IPS-15b (cell line): ENCODE data around the gene SASH1.
"Not testable (repeated sequence)": the region's sequence is repeated elsewhere in the genome, so short reads cannot be mapped to it uniquely, and the experiment has no call there.

ENCODE experiments used
- H3K27me3 ChIP-seq: one replicate; pipeline ENCODE4 v1.6.1; 2013; ENCODE audit warnings: low read length; ENCODE audit not compliant: control insufficient read depth, insufficient read depth
- H3K36me3 ChIP-seq: one replicate; pipeline ENCODE4 v1.6.1; 2013; ENCODE audit warnings: low read length; ENCODE audit not compliant: control insufficient read depth, insufficient read depth
- H3K4me1 ChIP-seq: one replicate; pipeline ENCODE4 v1.6.1; 2013; ENCODE audit warnings: mild to moderate bottlenecking, low read length; ENCODE audit not compliant: control insufficient read depth, insufficient read depth
- H3K4me3 ChIP-seq: one replicate; pipeline ENCODE4 v1.5.1; 2013; ENCODE audit warnings: low read depth, low read length
- H3K9ac ChIP-seq: one replicate; pipeline ENCODE4 v1.6.1; 2013; ENCODE audit warnings: low read depth, mild to moderate bottlenecking, low read length
- H3K9me3 ChIP-seq: one replicate; pipeline ENCODE4 v1.6.1; 2013; ENCODE audit warnings: mild to moderate bottlenecking, low read length; ENCODE audit not compliant: control insufficient read depth, insufficient read depth

The SASH1 gene

DNA sequence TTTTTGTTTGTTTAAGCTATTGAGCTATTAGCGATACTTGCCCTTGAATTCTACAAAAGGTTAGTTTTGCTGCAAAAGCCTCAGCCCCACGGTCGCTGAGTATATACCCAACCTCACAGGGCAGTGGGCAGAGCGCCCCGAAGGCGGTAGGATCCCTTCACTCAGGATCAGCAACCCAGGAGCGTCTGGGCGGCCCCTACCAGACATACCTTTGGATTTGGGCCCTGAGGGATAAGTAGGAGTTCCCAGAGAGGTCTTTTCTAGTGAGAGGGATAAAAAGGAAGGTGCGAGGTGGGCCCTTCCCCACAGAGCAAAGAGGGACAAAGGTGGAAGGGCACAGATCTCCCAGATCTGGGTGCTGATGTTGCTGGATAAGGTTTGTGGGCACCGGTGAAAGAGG is 6.1 kb downstream of the SASH1 start:
- H3K9me3 ChIP-seq = no peaks in the 10 kb centered on the region

DNA sequence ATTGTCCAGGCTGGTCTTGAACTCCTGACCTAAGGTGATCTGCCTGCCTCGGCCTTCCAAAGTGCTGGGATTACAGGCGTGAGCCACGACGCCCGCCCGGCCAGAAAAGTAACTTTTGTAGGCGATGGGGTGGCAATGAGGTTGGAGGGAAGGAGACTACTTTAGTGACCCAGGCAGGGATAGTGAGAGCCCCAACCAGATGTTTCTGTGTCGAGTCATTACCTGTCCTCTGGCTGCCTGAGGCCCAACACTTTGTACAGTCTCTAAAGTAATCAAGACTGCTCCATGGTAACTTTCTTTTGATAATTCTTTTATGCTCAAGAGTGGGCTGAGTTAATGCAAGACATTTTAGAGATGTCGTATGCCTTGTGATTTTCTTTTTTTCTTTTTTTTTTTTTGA is 6.8 kb downstream of the SASH1 start:
- Histone ChIP-seq H3K36me3 (no peaks in the 10 kb centered on the region), H3K4me1 (peaks cover 36% of the 10 kb centered on the region), H3K9ac (no peak overlapping the region), H3K27me3 (no peaks in the 10 kb centered on the region), H3K9me3 (no peaks in the 10 kb centered on the region), H3K4me3 (no peak overlapping the region)

More for the DNA sequence above, 6.1 kb downstream of the SASH1 start:
- H3K27me3 ChIP-seq = no peaks in the 10 kb centered on the region
- no peaks in the 10 kb centered on the region for H3K36me3 ChIP-seq
- H3K4me3 ChIP-seq = peak overlapping the region; percentile 8
- no peak overlapping the region for H3K9ac ChIP-seq
- peaks cover 42% of the 10 kb centered on the region for H3K4me1 ChIP-seq

GRCh38 chr6:148351309-148351708 is 8.7 kb downstream of the SASH1 start:
- Histone ChIP-seq H3K9me3 (no peaks in the 10 kb centered on the region), H3K4me3 (no peak overlapping the region), H3K9ac (no peak overlapping the region), H3K27me3 (no peaks in the 10 kb centered on the region), H3K36me3 (no peaks in the 10 kb centered on the region), H3K4me1 (peaks cover 26% of the 10 kb centered on the region)

DNA sequence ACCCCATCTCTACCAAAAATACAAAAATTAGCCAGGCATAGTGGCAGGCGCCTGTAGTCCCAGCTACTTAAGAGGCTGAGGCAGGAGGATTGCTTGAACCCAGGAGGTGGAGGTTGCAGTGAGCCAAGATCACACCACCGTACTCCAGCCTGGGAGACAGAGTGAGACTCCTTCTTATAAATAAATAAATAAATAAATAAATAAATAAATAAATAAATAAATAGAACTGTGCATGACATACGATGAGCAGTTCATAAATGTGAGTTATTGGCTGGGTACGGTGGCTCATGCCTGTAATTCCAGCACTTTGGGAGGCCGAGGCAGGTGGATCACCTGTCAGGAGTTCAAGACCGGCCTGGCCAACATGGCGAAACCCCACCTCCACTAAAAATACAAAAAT is 9.8 kb downstream of the SASH1 start:
- peaks cover 20% of the 10 kb centered on the region for H3K4me1 ChIP-seq
- not testable (repeated sequence) for H3K36me3 ChIP-seq

GRCh38 chr6:148358196-148358785 is 15.7 kb downstream of the SASH1 start:
- no peak overlapping the region for H3K4me3 ChIP-seq

More for the DNA sequence above, 9.8 kb downstream of the SASH1 start:
- H3K27me3 ChIP-seq, H3K9ac ChIP-seq, H3K4me3 ChIP-seq, H3K9me3 ChIP-seq: not testable (repeated sequence)

GRCh38 chr6:148359228-148359627 is 16.6 kb downstream of the SASH1 start:
- no peak overlapping the region for H3K9ac ChIP-seq
- no peaks in the 10 kb centered on the region for H3K36me3 ChIP-seq
- H3K4me1 ChIP-seq = peaks cover 2% of the 10 kb centered on the region
- H3K4me3 ChIP-seq = no peak overlapping the region
- no peaks in the 10 kb centered on the region for H3K27me3 ChIP-seq
- no peaks in the 10 kb centered on the region for H3K9me3 ChIP-seq

More at GRCh38 chr6:148358196-148358785, 15.7 kb downstream of the SASH1 start:
- H3K36me3 ChIP-seq = no peaks in the 10 kb centered on the region
- no peaks in the 10 kb centered on the region for H3K27me3 ChIP-seq
- H3K4me1 ChIP-seq = peaks cover 2% of the 10 kb centered on the region
- no peak overlapping the region for H3K9ac ChIP-seq
- no peaks in the 10 kb centered on the region for H3K9me3 ChIP-seq

- H3K36me3 ChIP-seq = no peaks in the 10 kb centered on the region
- no peaks in the 10 kb centered on the region for H3K9me3 ChIP-seq
Measured at GRCh38 chr6:148364056-148364824, 21.6 kb downstream of the SASH1 start.

DNA sequence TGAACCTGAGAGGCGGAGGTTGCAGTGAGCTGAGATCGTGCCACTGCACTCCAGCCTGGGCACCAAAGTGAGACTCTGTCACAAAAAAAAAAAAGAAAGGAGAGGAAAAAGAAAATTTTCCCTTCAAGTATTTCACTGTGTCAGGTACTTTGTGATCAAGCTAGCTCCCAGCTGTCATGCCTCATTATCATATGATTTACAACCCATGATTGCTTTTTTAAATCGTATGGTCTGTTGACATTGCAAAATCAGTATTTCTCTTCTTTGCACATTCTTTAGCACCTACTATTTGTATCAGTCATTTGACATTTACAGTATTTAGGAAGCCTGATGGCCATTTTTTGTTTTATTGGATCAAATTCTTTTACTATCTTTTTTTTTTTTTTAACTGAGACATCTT is 22.4 kb downstream of the SASH1 start:
- H3K9ac ChIP-seq = no peak overlapping the region
- H3K9me3 ChIP-seq = no peaks in the 10 kb centered on the region
- H3K27me3 ChIP-seq = no peaks in the 10 kb centered on the region
- no peak overlapping the region for H3K4me3 ChIP-seq
- no peaks in the 10 kb centered on the region for H3K36me3 ChIP-seq
- H3K4me1 ChIP-seq = peaks cover 4% of the 10 kb centered on the region

More at GRCh38 chr6:148364056-148364824, 21.6 kb downstream of the SASH1 start:
- Histone ChIP-seq H3K4me3 (no peak overlapping the region), H3K27me3 (no peaks in the 10 kb centered on the region), H3K9ac (no peak overlapping the region), H3K4me1 (peaks cover 4% of the 10 kb centered on the region)

DNA sequence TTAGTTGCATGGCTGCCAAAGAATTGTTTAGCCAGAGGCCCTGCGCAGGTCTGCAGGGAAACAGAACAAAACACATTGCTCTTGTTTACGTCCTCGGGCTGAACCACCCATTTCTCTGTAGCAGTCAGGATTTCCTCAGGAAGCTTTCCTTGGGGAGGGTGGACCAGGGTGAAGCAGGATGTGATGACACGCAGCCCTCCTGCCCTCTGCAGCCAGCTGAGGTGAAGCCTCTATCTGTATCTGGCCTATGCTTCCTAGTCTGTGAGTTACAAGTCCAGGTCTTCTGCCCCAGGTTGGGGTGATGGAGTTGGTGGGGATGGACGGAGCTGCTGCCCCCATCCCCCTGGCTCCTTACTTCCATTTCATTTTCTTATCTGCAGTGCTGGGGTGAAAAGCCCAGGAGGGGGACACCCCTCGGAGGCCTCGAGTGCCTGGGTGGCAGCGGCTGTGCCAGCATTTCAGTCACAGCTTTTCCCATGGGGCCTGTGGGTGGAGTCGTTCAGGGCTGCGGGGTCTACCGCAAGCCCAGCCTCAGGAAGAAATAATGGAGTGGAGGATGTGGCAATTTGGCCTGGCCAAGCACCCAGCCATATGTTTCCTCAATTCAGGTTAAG is 24.9 kb downstream of the SASH1 start:
- Histone ChIP-seq H3K4me1 (peaks cover 4% of the 10 kb centered on the region), H3K9me3 (no peaks in the 10 kb centered on the region), H3K27me3 (no peaks in the 10 kb centered on the region), H3K4me3 (no peak overlapping the region), H3K36me3 (no peaks in the 10 kb centered on the region), H3K9ac (no peak overlapping the region)

GRCh38 chr6:148370176-148370575 is 27.5 kb downstream of the SASH1 start:
- H3K4me3 ChIP-seq = no peak overlapping the region
- H3K9me3 ChIP-seq = no peaks in the 10 kb centered on the region
- H3K9ac ChIP-seq = no peak overlapping the region
- peaks cover 10% of the 10 kb centered on the region for H3K4me1 ChIP-seq
- no peaks in the 10 kb centered on the region for H3K36me3 ChIP-seq
- H3K27me3 ChIP-seq = no peaks in the 10 kb centered on the region

DNA sequence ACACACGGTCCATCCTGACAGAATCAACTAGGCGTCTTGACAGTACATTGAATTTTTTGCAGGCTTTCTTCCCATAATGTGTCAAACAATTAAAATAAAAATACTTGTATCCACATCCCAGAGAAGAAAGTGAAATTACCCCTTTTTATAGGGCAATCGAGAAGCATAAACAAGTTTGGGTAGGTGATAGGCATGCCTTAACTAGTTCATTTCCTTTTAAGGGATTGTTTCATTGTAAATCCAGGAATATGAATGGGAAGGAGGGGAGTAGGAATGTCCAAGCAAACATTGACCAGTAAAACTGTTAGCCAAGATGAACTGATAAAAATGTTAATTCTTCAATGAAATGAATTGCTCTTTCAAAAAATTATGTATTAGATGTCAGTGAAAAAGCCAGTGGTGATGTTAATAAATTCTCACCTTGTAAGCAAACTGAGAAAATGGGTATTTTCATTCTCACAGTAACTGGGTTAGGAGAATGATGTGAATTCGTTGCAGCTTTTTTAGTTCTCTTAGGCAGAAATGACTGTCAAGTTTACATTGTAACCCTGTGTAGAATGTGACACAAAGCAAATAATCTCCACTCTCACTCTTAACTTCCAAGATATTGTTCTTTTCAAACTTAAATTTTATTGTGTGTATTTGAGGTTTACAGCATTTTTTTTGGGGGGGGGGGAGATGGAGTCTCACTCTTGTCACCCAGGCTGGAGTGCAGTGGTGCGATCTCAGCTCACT is 31.6 kb downstream of the SASH1 start:
- Histone ChIP-seq H3K4me1 (peaks cover 6% of the 10 kb centered on the region), H3K36me3 (no peaks in the 10 kb centered on the region), H3K9me3 (no peaks in the 10 kb centered on the region), H3K9ac (no peak overlapping the region), H3K4me3 (no peak overlapping the region), H3K27me3 (no peaks in the 10 kb centered on the region)
